Omental fat pad (tissue), 4 donors: ENCODE measurements around the gene MDK. TPM values are rescaled to one million over a fixed set of nuclear protein-coding genes. Genes with fewer than 3 reads are reported as not detected.

ENCODE experiments used
- ATAC-seq: fragments of 150-250 bp; one replicate; pipeline ENCODE4 v1.9.1; 2016; ENCODE audit warnings: mild to moderate bottlenecking, moderate library complexity; ENCODE audit not compliant: low FRiP score
- DNase-seq: peaks from one replicate; pipeline ENCODE4 v3.0.0-alpha.2; 2019; ENCODE audit warnings: low spot score
- total RNA-seq, 4 donors: library from RNA; depleted of rRNA; stranded (reverse); fragments of >200 nt; gene quantifications; one replicate each; pipeline ENCODE4 v1.1.0, GENCODE V29; 2016
- TF ChIP-seq, protein P1 (sequence below), 3 donors: fragments of 450-650 bp; IDR thresholded peaks; one replicate each; pipeline ENCODE4 v1.5.1; 2016 to 2017; ENCODE audit warnings: antibody characterized with exemption in 3 of 3, mild to moderate bottlenecking in 3 of 3, moderate library complexity in 2 of 3

The MDK gene
- total RNA-seq, 4 donors from 2014 or later: 11.7 to 18.1 (median 15.2) TPM

DNA sequence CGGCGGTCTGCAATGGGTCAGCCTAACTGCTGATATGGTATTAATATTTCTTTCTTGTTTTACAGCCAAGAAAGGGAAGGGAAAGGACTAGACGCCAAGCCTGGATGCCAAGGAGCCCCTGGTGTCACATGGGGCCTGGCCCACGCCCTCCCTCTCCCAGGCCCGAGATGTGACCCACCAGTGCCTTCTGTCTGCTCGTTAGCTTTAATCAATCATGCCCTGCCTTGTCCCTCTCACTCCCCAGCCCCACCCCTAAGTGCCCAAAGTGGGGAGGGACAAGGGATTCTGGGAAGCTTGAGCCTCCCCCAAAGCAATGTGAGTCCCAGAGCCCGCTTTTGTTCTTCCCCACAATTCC is 1.9 kb downstream of the MDK start:
- DNase-seq (no peak), ATAC-seq (no peak)
- TF ChIP-seq, protein P1, sequence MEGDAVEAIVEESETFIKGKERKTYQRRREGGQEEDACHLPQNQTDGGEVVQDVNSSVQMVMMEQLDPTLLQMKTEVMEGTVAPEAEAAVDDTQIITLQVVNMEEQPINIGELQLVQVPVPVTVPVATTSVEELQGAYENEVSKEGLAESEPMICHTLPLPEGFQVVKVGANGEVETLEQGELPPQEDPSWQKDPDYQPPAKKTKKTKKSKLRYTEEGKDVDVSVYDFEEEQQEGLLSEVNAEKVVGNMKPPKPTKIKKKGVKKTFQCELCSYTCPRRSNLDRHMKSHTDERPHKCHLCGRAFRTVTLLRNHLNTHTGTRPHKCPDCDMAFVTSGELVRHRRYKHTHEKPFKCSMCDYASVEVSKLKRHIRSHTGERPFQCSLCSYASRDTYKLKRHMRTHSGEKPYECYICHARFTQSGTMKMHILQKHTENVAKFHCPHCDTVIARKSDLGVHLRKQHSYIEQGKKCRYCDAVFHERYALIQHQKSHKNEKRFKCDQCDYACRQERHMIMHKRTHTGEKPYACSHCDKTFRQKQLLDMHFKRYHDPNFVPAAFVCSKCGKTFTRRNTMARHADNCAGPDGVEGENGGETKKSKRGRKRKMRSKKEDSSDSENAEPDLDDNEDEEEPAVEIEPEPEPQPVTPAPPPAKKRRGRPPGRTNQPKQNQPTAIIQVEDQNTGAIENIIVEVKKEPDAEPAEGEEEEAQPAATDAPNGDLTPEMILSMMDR (IDR thresholded peaks at IDR 0.05): no peak

DNA sequence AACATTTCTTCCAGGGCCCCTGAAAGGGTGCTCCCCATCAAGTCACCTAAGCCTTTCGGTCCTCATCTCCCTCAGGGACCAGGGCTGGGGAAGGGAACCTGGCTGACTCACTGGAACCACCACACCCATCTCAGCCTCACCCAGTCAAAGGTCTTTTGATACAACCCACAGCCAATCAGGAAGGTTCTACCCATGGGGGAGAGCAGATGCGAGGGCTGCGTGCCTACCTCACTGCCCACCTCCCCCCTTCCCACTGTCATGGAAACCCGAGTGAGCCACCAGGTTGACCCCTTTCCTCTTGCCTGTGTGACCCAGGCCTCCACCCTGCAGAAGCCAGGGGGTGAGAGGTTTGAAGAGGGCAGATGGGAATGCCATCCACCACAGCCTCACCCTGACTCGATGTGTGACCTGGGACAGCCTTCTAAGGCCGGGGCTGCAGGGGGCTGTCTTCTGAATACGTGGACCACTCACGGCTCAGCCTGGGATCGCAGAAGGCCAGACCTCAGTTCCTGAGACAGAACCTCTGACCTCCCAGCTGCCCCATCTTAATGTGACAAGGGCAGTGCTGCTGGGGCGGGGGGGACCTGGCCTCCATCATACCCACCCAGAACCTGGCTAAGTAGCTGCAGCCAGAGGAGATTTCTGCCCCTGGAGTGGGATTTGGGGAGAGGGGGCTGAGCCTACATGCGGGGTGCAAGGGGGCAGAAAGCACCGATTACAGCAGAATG is 2.7 kb downstream of the MDK start:
- no peak for ATAC-seq
- TF ChIP-seq, protein P1 (IDR thresholded peaks at IDR 0.05): no peak
- no peak for DNase-seq

DNA sequence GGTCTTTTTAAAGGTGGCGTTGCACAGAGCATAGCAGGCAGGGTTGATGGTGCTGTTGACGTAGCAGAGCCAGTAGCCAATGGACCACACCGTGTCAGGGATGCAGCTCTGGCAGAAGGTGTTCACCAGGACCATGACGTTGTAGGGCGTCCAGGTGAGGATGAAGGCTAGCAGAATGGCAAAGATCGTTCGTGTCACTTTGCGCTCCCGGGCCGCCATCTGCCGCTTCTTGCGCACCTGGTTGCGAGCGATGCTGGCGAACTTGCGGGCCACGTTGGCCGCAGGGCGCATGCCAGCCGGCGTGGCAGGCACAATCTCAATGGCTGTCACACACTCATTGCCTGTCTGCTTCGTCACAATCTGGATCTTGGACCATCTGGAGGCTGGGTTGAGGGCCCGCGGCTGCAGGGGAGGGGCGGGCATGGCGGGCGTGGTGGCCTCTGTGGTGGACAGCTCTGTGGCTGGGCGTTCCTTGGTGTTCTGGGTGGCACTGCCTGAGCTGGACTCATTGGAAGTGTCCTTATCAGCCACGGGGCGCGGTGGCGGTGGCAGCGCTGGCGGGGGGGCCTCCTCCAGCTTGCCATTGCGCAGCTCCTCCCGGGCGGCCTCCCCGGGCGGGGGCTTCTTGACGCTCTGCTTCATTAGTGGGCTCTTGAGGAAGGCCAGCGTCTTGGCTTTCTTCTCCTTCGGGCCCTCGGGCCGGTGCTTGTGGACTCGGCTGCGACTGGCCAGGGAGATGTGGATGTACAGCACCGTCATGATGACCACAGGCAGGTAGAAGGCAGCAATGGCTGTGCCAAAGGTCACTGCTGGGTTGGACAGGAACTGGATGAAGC is 3.9 kb downstream of the MDK start:
- DNase-seq (no peak), ATAC-seq (no peak)
- TF ChIP-seq, protein P1 (IDR thresholded peaks at IDR 0.05): no peak

DNA sequence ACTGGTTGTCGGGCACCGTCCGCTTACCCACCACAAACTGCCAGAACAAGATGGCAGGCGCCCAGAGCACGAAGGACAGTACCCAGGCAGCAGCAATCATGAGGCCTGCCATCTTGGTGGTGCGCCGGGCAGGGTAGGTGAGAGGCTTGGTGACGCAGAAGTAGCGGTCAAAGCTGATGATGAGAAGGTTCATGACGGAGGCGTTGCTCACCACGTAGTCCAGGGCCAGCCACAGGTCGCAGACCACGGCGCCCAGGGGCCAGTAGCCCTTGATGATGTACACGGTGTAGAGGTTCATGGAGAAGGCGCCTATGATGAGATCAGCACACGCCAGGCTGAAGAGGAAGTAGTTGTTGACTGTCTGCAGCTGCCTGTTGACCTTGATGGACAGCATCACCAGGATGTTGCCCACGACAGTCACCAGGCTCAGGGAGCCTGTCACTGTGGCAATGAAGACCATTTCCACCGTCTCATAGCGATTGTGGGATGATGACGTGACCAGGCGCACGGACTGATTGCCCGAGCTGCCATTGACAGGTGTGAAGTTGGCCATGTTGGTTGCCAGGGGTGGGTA is 4.6 kb downstream of the MDK start:
- ATAC-seq (no peak), DNase-seq (no peak)
- TF ChIP-seq, protein P1 (IDR thresholded peaks at IDR 0.05): no peak

DNA sequence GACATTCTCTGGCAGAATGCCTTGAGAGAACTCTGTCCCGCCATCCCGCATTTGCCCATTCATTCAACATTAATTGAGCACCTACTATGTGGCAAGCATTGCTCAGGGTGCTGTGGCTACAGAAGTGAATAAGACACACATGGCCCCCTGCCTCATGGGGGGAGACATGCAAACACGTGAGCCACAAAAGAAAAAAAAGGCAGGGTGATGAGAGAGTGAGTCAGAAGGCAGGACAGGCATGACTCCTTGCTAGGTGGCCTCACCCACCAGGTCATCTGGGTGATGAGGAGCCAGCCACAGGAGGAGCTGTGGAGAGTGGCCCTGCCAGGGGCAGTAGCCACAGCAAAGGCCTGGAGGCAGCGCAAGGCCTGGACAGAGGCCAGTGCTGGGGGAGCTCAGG is 5.2 kb downstream of the MDK start:
- TF ChIP-seq, protein P1 (IDR thresholded peaks at IDR 0.05): no peak
- ATAC-seq: no peak
- DNase-seq: no peak

DNA sequence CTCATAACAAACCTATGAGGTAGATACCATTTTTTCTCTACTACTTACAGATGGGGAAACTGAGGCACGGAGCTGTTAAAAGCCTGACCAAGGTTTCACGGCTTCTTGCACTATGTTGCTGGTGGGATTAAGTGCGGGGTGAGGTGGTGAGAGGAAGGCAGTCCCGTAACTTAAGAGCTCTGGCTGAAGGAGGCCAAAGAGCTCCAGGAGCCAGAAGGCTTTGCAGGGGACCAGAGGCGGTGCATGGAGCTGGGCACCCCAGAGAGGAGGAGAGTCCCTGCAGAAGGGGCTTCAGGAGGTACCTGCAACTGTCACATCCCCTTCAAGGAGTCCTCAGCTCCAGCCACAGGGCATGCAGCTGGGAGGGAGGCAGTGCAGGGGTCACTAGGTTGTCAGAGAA is 6.0 kb downstream of the MDK start:
- DNase-seq (no peak), ATAC-seq (no peak)
- TF ChIP-seq, protein P1 (IDR thresholded peaks at IDR 0.05): no peak
